IPS-20b (cell line): ENCODE measurements around the gene CPLX3.
A peak's percentile ranks its signal among the peaks of the same experiment; 100 is the strongest.

Experiments used
- H3K27ac ChIP-seq: one replicate; pipeline ENCODE4 v1.5.1; 2013; ENCODE audit warnings: low read length
- H3K27me3 ChIP-seq: 2 replicates; pipeline ENCODE4 v1.6.1; 2013; ENCODE audit warnings: mild to moderate bottlenecking, low read length, inconsistent platforms; ENCODE audit not compliant: insufficient read depth
- H3K36me3 ChIP-seq: 2 replicates; pipeline ENCODE4 v1.6.1; 2013; ENCODE audit warnings: low read depth, mild to moderate bottlenecking, inconsistent platforms, low read length, moderate library complexity; ENCODE audit not compliant: insufficient read depth
- H3K4me1 ChIP-seq: 2 replicates; pipeline ENCODE4 v1.6.1; 2013; ENCODE audit warnings: mild to moderate bottlenecking, control low read depth, inconsistent platforms, low read length, moderate library complexity; ENCODE audit not compliant: insufficient read depth
- H3K4me3 ChIP-seq: 2 replicates; pipeline ENCODE4 v1.5.1; 2013; ENCODE audit warnings: mild to moderate bottlenecking, low read length, inconsistent platforms
- H3K9ac ChIP-seq: 2 replicates; pipeline ENCODE4 v1.6.1; 2013; ENCODE audit warnings: low read depth, mild to moderate bottlenecking, inconsistent platforms, low read length, moderate library complexity
- H3K9me3 ChIP-seq: 2 replicates; pipeline ENCODE4 v1.6.1; 2013; ENCODE audit warnings: mild to moderate bottlenecking, low read depth, low read length, inconsistent platforms; ENCODE audit not compliant: insufficient read depth

The CPLX3 gene

DNA sequence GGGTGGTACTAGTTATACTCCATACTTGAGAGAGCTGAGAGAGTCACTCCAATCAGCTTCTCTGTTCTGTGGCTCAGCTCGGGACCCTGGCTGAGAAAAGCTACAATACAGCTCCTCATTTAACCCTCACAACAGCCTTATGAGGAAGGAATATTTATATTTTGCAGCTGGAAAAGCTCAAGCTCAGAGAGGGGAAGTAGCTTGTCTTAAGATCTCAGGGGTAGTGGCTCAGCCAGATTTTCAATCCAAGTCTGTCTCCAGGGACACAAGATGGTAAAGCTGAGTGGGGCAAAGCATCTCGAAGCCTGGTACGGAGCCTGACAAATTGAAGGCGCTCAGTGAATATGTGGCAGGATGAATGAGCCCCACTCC is 31.9 kb downstream of the CPLX3 start:
- Histone ChIP-seq H3K27ac (no peak overlapping the region), H3K27me3 (no peaks in the 10 kb centered on the region), H3K9ac (no peak overlapping the region), H3K4me3 (no peak overlapping the region), H3K36me3 (peaks cover 3% of the 10 kb centered on the region), H3K4me1 (no peaks in the 10 kb centered on the region), H3K9me3 (no peaks in the 10 kb centered on the region)

DNA sequence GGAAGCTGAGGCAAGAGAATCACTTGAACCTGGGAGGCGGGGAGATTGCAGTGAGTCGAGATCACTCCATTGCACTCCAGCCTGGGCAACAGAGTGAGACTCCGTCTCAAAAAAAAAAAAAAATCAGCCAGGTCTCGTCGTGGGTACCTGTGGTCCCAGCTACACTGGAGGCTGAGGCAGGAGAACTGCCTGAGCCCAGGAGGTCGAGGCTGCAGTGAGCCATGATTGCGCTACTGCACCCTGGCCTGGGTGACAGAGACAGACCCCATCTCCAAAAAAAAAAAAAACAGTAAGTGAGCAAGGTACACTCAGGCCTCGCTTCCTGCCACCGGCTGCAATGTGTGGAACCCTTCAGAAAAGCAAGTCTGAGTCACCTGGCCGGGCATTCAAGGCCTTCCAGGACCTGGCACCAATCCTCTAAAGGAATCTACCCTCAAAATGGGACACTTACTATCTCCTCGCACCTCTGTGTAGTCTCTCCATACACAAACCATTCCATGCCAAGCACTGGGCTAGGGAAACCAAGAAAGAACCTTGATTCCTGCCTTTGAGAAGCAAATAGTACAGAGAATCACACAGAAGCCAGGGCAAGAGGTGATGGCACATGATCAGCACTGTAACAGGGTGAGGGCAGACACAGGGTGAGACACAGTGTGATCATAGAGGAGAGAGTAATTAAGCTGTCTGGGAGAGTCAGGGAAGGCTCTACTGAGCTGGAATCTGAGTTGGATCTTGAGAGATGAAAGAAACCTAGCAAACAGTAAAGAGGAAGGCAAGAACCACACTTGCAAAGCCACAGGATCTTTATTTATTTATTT is 37.0 kb downstream of the CPLX3 start:
- Histone ChIP-seq H3K9ac (no peak overlapping the region), H3K27ac (no peak overlapping the region), H3K36me3 (peaks cover 2% of the 10 kb centered on the region; the same call in 1 of the 2 replicates), H3K4me3 (no peak overlapping the region), H3K9me3 (no peaks in the 10 kb centered on the region), H3K4me1 (no peaks in the 10 kb centered on the region; the same call in 1 of the 2 replicates), H3K27me3 (no peaks in the 10 kb centered on the region)

DNA sequence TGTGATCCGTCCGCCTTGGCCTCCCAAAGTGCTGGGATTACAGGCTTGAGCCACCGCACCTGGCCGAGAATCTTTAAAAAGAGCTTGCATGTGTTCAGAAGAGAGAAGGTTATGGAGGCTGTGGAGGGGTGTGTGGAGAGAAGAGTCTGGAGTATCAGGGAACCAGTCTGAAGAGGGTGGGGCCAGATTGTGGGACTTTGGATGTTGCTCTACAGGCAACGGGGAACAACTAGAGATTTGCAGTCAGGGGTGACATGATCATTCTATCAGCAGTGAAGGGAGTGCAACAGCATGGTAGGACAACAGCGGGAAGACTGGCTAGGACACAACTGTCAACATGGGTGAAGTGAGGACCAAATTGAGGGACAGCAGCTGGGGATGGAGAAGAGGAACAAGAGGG is 37.9 kb downstream of the CPLX3 start:
- H3K27ac ChIP-seq, result no peak overlapping the region

DNA sequence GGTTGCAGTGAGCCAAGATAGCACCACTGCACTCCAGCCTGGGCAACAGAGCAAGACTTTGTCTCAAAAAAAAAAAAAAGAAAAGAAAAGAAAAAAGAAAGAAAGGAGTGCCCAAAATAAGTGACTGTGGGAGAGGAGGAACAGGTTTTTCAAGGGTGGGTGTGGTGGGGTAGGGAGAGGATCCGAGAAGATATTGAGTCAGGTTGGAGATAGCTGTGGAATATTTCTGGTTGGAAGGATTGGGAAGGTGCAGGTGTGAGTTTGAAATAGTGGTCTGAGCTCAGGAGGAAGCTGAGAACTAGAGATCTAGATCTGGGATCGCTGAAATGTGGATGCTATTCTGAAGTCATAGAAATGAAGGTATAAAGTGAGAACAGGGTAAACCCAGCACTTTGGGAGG is 38.9 kb downstream of the CPLX3 start:
- Histone ChIP-seq H3K27ac (no peak overlapping the region), H3K4me1 (no peaks in the 10 kb centered on the region; the same call in 1 of the 2 replicates), H3K27me3 (no peaks in the 10 kb centered on the region), H3K9ac (no peak overlapping the region), H3K4me3 (no peak overlapping the region), H3K9me3 (no peaks in the 10 kb centered on the region), H3K36me3 (peaks cover 11% of the 10 kb centered on the region)

More for the DNA sequence above, 37.9 kb downstream of the CPLX3 start:
- no peak overlapping the region for H3K4me3 ChIP-seq
- no peak overlapping the region for H3K9ac ChIP-seq
- H3K9me3 ChIP-seq, result no peaks in the 10 kb centered on the region
- H3K4me1 ChIP-seq, result no peaks in the 10 kb centered on the region; the same call in 1 of the 2 replicates
- no peaks in the 10 kb centered on the region for H3K27me3 ChIP-seq
- H3K36me3 ChIP-seq, result peaks cover 7% of the 10 kb centered on the region

DNA sequence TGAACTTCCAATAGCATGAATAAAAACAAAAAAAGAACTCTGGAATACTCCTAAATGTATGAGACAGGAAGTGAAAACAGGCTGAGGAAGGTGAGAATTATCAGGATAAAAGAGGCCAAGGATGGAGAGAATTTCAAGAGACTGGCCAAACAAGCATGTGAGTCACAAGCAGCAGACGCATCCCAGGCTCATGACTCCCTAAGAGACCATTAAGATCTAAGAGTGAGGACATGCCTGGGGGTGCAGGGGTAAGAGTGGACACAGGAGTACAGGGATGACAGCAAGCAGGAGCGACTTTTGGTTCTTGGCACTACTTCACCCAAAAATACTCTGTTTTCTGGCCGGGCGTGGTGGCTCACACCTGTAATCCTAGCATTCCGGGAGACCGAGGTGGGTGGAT is 39.7 kb downstream of the CPLX3 start:
- Histone ChIP-seq H3K9ac (no peak overlapping the region), H3K4me3 (no peak overlapping the region), H3K27me3 (no peaks in the 10 kb centered on the region)

DNA sequence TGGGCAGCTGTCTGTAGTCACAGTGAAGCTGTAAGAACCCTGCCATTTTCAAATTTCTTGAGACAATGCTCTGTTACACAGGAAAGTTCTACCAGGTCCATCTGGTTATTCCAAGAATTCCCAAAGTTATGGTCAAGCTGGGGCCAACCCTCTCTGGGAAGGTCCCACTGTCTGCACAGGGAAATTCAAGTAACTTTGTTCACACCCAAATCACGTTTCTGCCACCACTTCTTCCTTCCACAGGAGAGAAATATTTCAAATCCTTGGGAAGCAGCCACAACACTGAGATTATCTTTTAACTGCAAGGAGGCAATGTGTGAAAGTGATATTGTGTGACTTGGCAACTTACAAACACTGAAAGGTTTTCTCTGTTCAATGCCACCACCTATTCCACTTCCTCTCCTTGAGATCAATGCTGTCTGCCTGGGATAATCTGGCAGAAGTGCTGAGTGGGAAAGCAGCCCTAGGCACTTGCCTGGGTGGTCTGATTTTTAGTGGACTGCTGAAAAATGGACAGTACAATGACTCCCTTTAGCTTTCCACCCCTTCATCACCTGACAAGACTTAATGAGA is 41.1 kb downstream of the CPLX3 start:
- H3K36me3 ChIP-seq, result peaks cover 14% of the 10 kb centered on the region
- H3K9ac ChIP-seq, result no peak overlapping the region
- peaks cover 5% of the 10 kb centered on the region for H3K4me1 ChIP-seq
- no peaks in the 10 kb centered on the region for H3K9me3 ChIP-seq
- no peaks in the 10 kb centered on the region for H3K27me3 ChIP-seq
- no peak overlapping the region for H3K27ac ChIP-seq
- no peak overlapping the region for H3K4me3 ChIP-seq

More for the DNA sequence above, 39.7 kb downstream of the CPLX3 start:
- Histone ChIP-seq H3K9me3 (no peaks in the 10 kb centered on the region), H3K4me1 (peaks cover 5% of the 10 kb centered on the region; the same call in 1 of the 2 replicates), H3K36me3 (peaks cover 12% of the 10 kb centered on the region), H3K27ac (no peak overlapping the region)

DNA sequence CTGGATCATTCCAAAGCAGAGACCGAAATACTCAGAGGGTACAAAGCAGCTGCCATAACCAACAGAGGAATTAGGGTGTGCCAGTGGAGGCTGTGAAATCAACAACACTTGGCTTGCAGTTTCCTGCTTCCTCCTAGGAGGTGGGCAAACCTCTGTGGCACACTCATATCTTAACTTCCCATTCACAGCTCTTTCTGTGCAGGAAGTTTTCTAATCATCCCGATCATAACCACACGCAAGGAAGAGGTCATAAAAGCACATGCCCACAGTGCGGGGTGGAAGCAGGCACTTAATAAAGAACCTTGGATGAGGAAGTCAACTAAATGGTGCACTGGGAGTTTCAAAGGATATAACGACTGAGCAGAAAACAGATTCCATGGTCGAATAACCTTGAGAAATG is 41.6 kb downstream of the CPLX3 start:
- Histone ChIP-seq H3K36me3 (peaks cover 14% of the 10 kb centered on the region), H3K27me3 (no peaks in the 10 kb centered on the region), H3K9me3 (no peaks in the 10 kb centered on the region), H3K27ac (no peak overlapping the region), H3K4me1 (peaks cover 5% of the 10 kb centered on the region), H3K9ac (no peak overlapping the region), H3K4me3 (no peak overlapping the region)

DNA sequence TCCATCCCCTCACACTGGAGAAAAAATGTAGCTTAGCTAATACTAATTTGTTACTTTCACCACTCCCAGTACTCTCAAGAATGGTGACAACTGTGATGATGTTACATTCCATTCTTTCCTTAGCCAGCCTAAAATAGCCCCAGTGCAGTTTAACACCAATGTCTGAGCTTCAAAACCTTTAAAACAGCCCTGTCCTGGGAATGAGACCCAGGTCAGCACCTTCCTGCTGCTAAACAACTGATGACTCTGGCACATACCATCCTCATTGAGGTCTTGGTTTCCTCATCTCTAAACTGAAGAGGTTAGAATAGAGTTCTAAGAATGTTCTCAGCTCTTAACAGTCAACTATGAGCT is 42.9 kb downstream of the CPLX3 start:
- peaks cover 14% of the 10 kb centered on the region for H3K36me3 ChIP-seq
- no peak overlapping the region for H3K9ac ChIP-seq
- H3K9me3 ChIP-seq, result no peaks in the 10 kb centered on the region
- H3K27ac ChIP-seq, result no peak overlapping the region
- H3K27me3 ChIP-seq, result no peaks in the 10 kb centered on the region
- H3K4me3 ChIP-seq, result no peak overlapping the region
- peaks cover 5% of the 10 kb centered on the region for H3K4me1 ChIP-seq

DNA sequence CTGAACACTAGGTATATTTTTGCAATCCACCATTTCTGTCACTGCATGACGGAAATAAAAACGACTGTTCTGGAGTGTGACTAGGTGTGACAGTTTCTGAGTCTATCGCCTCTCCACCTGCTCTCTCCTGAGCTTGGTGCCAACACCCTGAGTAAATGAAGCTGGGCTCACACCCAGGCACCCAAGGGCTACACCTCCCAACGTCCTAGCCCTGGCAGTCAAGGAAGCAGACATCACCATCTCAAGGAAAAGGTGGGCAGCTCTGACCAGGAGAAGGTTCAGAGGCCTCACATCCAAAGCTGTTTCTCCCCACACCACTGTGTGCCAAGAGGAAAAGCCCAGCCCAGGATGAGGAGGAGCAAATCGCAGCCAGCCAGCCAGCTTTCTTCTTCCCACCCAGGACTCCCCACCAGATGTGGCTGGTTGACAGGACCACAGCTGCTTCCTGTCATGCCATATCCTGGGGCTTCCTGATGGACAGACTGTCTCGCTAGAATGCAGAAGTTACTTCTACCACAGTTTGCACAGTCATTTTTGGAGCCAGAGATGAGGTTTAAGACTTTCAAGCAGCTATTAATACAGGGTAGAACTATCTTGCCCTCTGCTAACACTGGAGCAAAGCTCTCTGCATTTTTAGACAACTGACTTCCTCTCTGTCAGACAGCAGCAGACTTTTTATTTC is 43.4 kb downstream of the CPLX3 start:
- Histone ChIP-seq H3K4me3 (no peak overlapping the region), H3K4me1 (peaks cover 5% of the 10 kb centered on the region)

DNA sequence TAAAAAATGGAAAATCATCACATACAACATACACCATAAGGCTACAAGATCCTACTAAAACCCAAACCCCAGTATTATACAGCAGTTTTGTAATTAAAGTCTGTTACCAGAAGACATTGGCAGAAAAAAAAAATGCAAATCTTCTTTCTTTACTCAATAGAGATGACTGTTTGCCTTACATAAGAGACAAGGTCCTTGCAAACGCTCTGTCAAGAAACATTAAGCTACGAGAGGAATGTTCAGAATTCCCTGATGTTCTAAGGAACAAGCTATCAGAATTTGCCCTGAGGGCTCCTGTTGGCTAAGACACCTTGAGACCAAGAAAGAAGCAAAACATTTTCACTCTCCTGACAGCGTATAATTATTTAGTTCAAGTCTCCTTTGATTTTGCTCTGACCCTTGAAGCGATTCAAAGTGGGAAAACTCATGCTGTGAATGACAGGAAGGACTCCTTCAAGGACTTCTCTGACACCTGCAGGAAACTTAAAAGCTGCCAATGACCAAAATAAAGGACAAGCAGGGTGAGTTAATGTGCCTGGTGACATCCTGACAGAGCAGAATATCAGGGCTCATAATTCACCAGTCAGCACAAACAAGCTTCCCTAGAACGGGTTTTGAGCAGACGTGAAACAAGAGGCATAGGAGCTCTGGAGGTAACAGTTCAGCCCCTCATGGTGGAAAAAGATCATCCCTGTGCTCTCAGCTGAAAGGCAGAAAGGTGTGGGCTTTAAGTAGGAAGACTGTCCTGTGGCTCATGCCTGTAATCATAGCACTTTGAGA is 44.2 kb downstream of the CPLX3 start:
- no peak overlapping the region for H3K27ac ChIP-seq
- H3K4me1 ChIP-seq, result peaks cover 5% of the 10 kb centered on the region
- no peaks in the 10 kb centered on the region for H3K9me3 ChIP-seq
- peak overlapping the region; percentile 30; the same call in 1 of the 2 replicates for H3K4me3 ChIP-seq
- H3K9ac ChIP-seq, result no peak overlapping the region
- peaks cover 14% of the 10 kb centered on the region for H3K36me3 ChIP-seq
- no peaks in the 10 kb centered on the region for H3K27me3 ChIP-seq

More for the DNA sequence above, 43.4 kb downstream of the CPLX3 start:
- H3K27me3 ChIP-seq, result no peaks in the 10 kb centered on the region
- no peak overlapping the region for H3K27ac ChIP-seq
- H3K9ac ChIP-seq, result no peak overlapping the region
- H3K9me3 ChIP-seq, result no peaks in the 10 kb centered on the region
- H3K36me3 ChIP-seq, result peaks cover 14% of the 10 kb centered on the region

DNA sequence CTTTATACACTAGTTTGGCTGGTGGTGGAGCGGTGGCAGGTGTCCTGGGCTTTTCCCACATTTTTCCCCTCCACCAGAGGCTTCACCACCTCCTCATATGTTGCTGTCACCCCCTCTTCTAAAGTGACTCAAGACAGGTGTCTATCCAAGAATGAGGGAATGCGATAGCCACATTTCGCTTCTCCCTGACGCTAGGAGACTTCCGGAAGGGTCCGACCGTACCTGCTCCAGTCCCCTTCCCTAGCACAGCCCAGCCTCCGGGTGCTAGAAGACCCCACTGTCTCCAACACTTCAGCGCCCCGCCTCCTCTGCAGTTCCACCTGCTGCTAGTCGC is 46.2 kb downstream of the CPLX3 start:
- peaks cover 5% of the 10 kb centered on the region for H3K4me1 ChIP-seq
- H3K4me3 ChIP-seq, result peak overlapping the region; percentile 87
- no peak overlapping the region for H3K27ac ChIP-seq

More for the DNA sequence above, 46.2 kb downstream of the CPLX3 start:
- H3K27me3 ChIP-seq, result no peaks in the 10 kb centered on the region
- H3K36me3 ChIP-seq, result peaks cover 14% of the 10 kb centered on the region
- H3K9ac ChIP-seq, result peak overlapping the region; percentile 87; the same call in 1 of the 2 replicates
- no peaks in the 10 kb centered on the region for H3K9me3 ChIP-seq
